CD14-positive monocyte (primary cell): Measurements from ENCODE around the gene FHIT. TPM values are rescaled to one million over a fixed set of nuclear protein-coding genes. Genes with fewer than 3 reads are reported as not detected.

Source experiments
- DNase-seq, 3 donors: peaks; one replicate each; pipeline ENCODE4 v3.0.0-alpha.2; 2011 to 2022
- H2AFZ ChIP-seq: 2 replicates; pipeline ENCODE4 v1.6.0; 2012; ENCODE audit warnings: mild to moderate bottlenecking, low read depth, low read length, inconsistent platforms; ENCODE audit not compliant: insufficient read depth, poor library complexity, severe bottlenecking
- H3K27ac ChIP-seq, 2 donors: 1 replicate in 1 of 2; 2 replicates in 1 of 2; pipeline ENCODE4 v1.5.1; 2012 to 2013; ENCODE audit warnings: low read length in 2 of 2, control low read depth in 1 of 2, inconsistent platforms in 1 of 2, low read depth in 1 of 2, mild to moderate bottlenecking in 1 of 2
- H3K27me3 ChIP-seq, 2 donors: one replicate each; pipeline versions ENCODE4 v1.6.0 to v1.6.1; 2011 to 2013; ENCODE audit warnings: low read length in 2 of 2; ENCODE audit not compliant: control insufficient read depth in 2 of 2, insufficient read depth in 2 of 2
- H3K36me3 ChIP-seq, 2 donors: replicated peaks in 1 of 2; 1 replicate in 1 of 2; 2 replicates in 1 of 2; pipeline versions ENCODE4 v1.5.1 to v1.6.1; 2012 to 2013; ENCODE audit warnings: low read length in 2 of 2, control low read depth in 1 of 2, inconsistent platforms in 1 of 2, mild to moderate bottlenecking in 1 of 2; ENCODE audit not compliant: insufficient read depth in 2 of 2, control insufficient read depth in 1 of 2
- H3K4me1 ChIP-seq, 2 donors: 1 replicate in 1 of 2; 2 replicates in 1 of 2; pipeline versions ENCODE4 v1.5.1 to v1.6.1; 2012 to 2013; ENCODE audit warnings: low read length in 2 of 2, control low read depth in 1 of 2, inconsistent platforms in 1 of 2, mild to moderate bottlenecking in 1 of 2, moderate library complexity in 1 of 2; ENCODE audit not compliant: insufficient read depth in 2 of 2, control insufficient read depth in 1 of 2
- H3K4me2 ChIP-seq: replicated peaks from 2 replicates; pipeline ENCODE3; 2012; ENCODE audit warnings: low read length, moderate library complexity, mild to moderate bottlenecking; ENCODE audit not compliant: poor library complexity, severe bottlenecking; ENCODE audit errors: extremely low read depth
- H3K4me3 ChIP-seq, 3 experiments: fragments of 200-600 bp in 1 of 3; sonication (generic) in 1 of 3; replicated peaks in 1 of 3; 1 replicate in 2 of 3; 2 replicates in 1 of 3; pipeline ENCODE4 v1.5.1; 2011 to 2013; ENCODE audit warnings: low read length in 3 of 3, mild to moderate bottlenecking in 3 of 3, control low read depth in 2 of 3, low read depth in 2 of 3, inconsistent platforms in 1 of 3, moderate library complexity in 1 of 3
- H3K79me2 ChIP-seq: 2 replicates; pipeline ENCODE4 v1.6.0; 2012; ENCODE audit warnings: mild to moderate bottlenecking, control low read depth, inconsistent platforms, low read length, moderate library complexity; ENCODE audit not compliant: insufficient read depth
- H3K9ac ChIP-seq: 2 replicates; pipeline ENCODE4 v1.6.0; 2017; ENCODE audit warnings: low read length, mild to moderate bottlenecking; ENCODE audit not compliant: insufficient read depth, poor library complexity, severe bottlenecking
- H3K9me3 ChIP-seq, 2 donors: replicated peaks in 1 of 2; 1 replicate in 1 of 2; 2 replicates in 1 of 2; pipeline versions ENCODE4 v1.5.1 to v1.6.1; 2012 to 2013; ENCODE audit warnings: low read length in 2 of 2, control low read depth in 1 of 2; ENCODE audit not compliant: control insufficient read depth in 1 of 2, insufficient read depth in 1 of 2
- H4K20me1 ChIP-seq: 2 replicates; pipeline ENCODE4 v1.6.0; 2012; ENCODE audit warnings: mild to moderate bottlenecking, low read length, control low read depth, moderate library complexity; ENCODE audit not compliant: insufficient read depth
- H3K27ac Mint-ChIP-seq, 7 donors: one replicate each; pipeline ENCODE4 v1.8.0; 2020; ENCODE audit warnings: mild to moderate bottlenecking in 7 of 7, mixed read lengths in 7 of 7, moderate library complexity in 6 of 7, inconsistent platforms in 2 of 7
- H3K27me3 Mint-ChIP-seq, 3 donors: one replicate each; pipeline ENCODE4 v1.8.0; 2021 to 2022; ENCODE audit warnings: low read depth in 3 of 3, mild to moderate bottlenecking in 3 of 3, mixed read lengths in 3 of 3, moderate library complexity in 3 of 3, inconsistent platforms in 1 of 3
- H3K36me3 Mint-ChIP-seq, 2 donors: one replicate each; pipeline ENCODE4 v1.8.0; 2020; ENCODE audit warnings: mixed read lengths in 2 of 2, inconsistent platforms in 1 of 2, mild to moderate bottlenecking in 1 of 2
- H3K4me1 Mint-ChIP-seq: one replicate; pipeline ENCODE4 v1.8.0; 2020; ENCODE audit warnings: mild to moderate bottlenecking, mixed read lengths
- H3K4me3 Mint-ChIP-seq, 2 donors: one replicate each; pipeline ENCODE4 v1.8.0; 2020; ENCODE audit warnings: mild to moderate bottlenecking in 2 of 2, mixed read lengths in 2 of 2, moderate library complexity in 1 of 2
- H3K9me3 Mint-ChIP-seq, 7 donors: one replicate each; pipeline ENCODE4 v1.8.0; 2020 to 2022; ENCODE audit warnings: mixed read lengths in 7 of 7, mild to moderate bottlenecking in 6 of 7, moderate library complexity in 6 of 7, inconsistent platforms in 2 of 7
- CTCF ChIP-seq: fragments of 200-600 bp; IDR thresholded peaks from one replicate; pipeline ENCODE4 v1.8.0; 2022; ENCODE audit warnings: antibody characterized with exemption, mild to moderate bottlenecking
- WGBS: methylation state at CpG from one replicate; pipeline ENCODE4 v1.1.5; 2013; ENCODE audit warnings: missing lambda C conversion rate; ENCODE audit not compliant: insufficient coverage; 5-methylcytosine and 5-hydroxymethylcytosine counted together
- intact Hi-C, 2 donors: fragments of 100-400 bp; cut with micrococcal nuclease; formaldehyde crosslinking; loops; one replicate each; pipeline versions ENCODE4 v1.15.0 to v1.15.1; 2023
- polyA plus RNA-seq, 3 donors: library from polyadenylated mRNA; depleted of rRNA in 1 of 3; unstranded in 2 of 3; stranded (reverse) in 1 of 3; fragments of 300-500 nt in 2 of 3; fragments of >200 nt in 1 of 3; fragmentation: Illumina TruSeq in 2 of 3; gene quantifications; 1 replicate in 2 of 3; 2 replicates in 1 of 3; pipeline ENCODE4 v1.2.3, GENCODE V29; 2012 to 2021

FHIT gene
- polyA plus RNA-seq, 3 donors = 1.7 to 3.4 (median 3.2) TPM

DNA sequence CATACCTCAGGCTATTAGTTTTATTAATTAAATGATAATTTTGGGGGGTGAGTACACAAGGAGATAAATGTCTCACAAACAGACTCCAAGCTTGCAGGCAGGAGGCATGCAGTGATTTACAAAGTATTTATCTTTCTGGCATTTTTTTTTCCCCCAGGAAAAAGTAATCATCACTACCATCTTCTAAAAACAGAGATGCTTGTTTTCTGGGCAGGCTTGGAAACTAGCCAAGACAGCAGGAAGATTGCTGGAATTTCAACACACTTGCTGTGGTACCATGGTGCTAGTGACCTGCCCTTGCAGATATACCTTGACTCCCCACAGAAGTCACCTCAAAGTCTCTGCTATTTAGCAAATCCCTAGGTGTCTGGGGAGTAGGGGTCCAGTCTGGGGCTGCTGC lies 1468.6 kb downstream of the FHIT start:
- Mint-ChIP-seq H3K36me3 (no peaks in the 10 kb centered on the region), H3K4me1 (peaks cover 16% of the 10 kb centered on the region), H3K9me3 (peaks cover 0 to 4% (median 0%) of the 10 kb centered on the region in 7 donors), H3K27me3 (peaks cover 0 to 2% (median 2%) of the 10 kb centered on the region in 3 donors), H3K27ac (no peak overlapping the region), H3K4me3 (no peak overlapping the region)
- no peaks in the 10 kb centered on the region for H3K4me1 ChIP-seq
- no peak overlapping the region for H3K9ac ChIP-seq
- H3K4me3 ChIP-seq = no peak overlapping the region
- H3K9me3 ChIP-seq = no peaks in the 10 kb centered on the region
- no peaks in the 10 kb centered on the region for H3K79me2 ChIP-seq
- no peak overlapping the region for H3K4me2 ChIP-seq
- no peak overlapping the region for H3K27ac ChIP-seq
- H3K27me3 ChIP-seq = no peaks in the 10 kb centered on the region
- H2AFZ ChIP-seq = no peak overlapping the region
- no peak for TF ChIP-seq CTCF
- intact Hi-C loops = no loop called here
- no peak for DNase-seq
- no peaks in the 10 kb centered on the region for H4K20me1 ChIP-seq
- H3K36me3 ChIP-seq = no peaks in the 10 kb centered on the region

DNA sequence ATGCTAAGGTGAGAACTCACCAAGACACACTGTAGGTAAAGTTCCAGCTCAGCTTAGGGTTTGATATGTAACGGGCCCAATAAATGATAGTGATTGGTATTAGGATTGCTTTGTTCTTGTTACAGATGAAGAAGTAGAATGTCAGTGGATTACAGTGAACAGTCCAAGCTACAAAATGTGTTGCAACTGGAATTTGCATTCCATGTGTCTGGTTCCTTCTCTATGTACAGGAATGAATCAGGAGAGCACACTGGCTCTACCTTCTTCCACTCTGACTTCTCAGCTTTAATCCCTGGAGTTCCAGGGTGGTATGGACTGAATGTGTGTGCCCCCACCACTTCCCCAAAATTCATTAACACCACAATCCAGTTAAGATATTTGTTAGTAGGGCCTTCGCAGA lies 1471.0 kb downstream of the FHIT start:
- WGBS = 88% methylated on average over 1 of the region's 2 CpGs
- Mint-ChIP-seq H3K36me3 (no peaks in the 10 kb centered on the region), H3K4me1 (peaks cover 21% of the 10 kb centered on the region)

More for the DNA sequence above, 1471.0 kb downstream of the FHIT start:
- no peak overlapping the region for H3K9ac ChIP-seq
- no peaks in the 10 kb centered on the region for H3K36me3 ChIP-seq
- peaks cover 0 to 2% (median 0%) of the 10 kb centered on the region in 3 donors for H3K27me3 Mint-ChIP-seq
- TF ChIP-seq CTCF = no peak
- no peak overlapping the region for H3K27ac ChIP-seq
- intact Hi-C loops = no loop called here
- DNase-seq = no peak
- no peak overlapping the region for H2AFZ ChIP-seq
- H4K20me1 ChIP-seq = no peaks in the 10 kb centered on the region
- no peak overlapping the region for H3K27ac Mint-ChIP-seq
- no peaks in the 10 kb centered on the region for H3K4me1 ChIP-seq
- no peak overlapping the region for H3K4me3 ChIP-seq
- no peaks in the 10 kb centered on the region for H3K27me3 ChIP-seq
- no peaks in the 10 kb centered on the region for H3K9me3 ChIP-seq
- no peak overlapping the region for H3K4me3 Mint-ChIP-seq
- no peak overlapping the region for H3K4me2 ChIP-seq
- H3K79me2 ChIP-seq = no peaks in the 10 kb centered on the region
- peaks cover 0 to 4% (median 0%) of the 10 kb centered on the region in 7 donors for H3K9me3 Mint-ChIP-seq
